ENCODE data around the gene FGGY.

DNA sequence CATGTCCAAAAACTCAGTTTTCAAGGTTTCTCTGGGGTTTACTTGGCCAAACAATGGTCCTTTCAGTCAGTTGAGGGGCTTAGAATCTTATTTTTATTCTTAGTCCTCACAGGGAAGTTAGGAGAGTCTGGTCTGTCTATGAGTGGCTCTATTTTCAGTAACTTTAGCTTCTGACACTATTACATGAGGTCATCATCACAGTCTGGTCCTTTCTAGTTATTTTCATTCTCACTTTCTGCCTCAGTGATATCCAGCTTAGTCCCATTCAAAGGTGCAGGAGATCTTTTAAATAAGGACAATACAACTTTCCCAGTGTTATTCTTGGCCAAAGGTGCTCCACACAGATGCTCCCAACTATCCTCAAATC is 30.0 kb upstream of the FGGY start:
- TF ChIP-seq, protein P1, sequence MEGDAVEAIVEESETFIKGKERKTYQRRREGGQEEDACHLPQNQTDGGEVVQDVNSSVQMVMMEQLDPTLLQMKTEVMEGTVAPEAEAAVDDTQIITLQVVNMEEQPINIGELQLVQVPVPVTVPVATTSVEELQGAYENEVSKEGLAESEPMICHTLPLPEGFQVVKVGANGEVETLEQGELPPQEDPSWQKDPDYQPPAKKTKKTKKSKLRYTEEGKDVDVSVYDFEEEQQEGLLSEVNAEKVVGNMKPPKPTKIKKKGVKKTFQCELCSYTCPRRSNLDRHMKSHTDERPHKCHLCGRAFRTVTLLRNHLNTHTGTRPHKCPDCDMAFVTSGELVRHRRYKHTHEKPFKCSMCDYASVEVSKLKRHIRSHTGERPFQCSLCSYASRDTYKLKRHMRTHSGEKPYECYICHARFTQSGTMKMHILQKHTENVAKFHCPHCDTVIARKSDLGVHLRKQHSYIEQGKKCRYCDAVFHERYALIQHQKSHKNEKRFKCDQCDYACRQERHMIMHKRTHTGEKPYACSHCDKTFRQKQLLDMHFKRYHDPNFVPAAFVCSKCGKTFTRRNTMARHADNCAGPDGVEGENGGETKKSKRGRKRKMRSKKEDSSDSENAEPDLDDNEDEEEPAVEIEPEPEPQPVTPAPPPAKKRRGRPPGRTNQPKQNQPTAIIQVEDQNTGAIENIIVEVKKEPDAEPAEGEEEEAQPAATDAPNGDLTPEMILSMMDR (IDR thresholded peaks at IDR 0.05; ENCODE audit: low read depth, low read length, missing input control) = no peak
- TF ChIP-seq, protein P2, sequence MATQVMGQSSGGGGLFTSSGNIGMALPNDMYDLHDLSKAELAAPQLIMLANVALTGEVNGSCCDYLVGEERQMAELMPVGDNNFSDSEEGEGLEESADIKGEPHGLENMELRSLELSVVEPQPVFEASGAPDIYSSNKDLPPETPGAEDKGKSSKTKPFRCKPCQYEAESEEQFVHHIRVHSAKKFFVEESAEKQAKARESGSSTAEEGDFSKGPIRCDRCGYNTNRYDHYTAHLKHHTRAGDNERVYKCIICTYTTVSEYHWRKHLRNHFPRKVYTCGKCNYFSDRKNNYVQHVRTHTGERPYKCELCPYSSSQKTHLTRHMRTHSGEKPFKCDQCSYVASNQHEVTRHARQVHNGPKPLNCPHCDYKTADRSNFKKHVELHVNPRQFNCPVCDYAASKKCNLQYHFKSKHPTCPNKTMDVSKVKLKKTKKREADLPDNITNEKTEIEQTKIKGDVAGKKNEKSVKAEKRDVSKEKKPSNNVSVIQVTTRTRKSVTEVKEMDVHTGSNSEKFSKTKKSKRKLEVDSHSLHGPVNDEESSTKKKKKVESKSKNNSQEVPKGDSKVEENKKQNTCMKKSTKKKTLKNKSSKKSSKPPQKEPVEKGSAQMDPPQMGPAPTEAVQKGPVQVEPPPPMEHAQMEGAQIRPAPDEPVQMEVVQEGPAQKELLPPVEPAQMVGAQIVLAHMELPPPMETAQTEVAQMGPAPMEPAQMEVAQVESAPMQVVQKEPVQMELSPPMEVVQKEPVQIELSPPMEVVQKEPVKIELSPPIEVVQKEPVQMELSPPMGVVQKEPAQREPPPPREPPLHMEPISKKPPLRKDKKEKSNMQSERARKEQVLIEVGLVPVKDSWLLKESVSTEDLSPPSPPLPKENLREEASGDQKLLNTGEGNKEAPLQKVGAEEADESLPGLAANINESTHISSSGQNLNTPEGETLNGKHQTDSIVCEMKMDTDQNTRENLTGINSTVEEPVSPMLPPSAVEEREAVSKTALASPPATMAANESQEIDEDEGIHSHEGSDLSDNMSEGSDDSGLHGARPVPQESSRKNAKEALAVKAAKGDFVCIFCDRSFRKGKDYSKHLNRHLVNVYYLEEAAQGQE (IDR thresholded peaks at IDR 0.05) = no peak
- TF ChIP-seq, protein P3, sequence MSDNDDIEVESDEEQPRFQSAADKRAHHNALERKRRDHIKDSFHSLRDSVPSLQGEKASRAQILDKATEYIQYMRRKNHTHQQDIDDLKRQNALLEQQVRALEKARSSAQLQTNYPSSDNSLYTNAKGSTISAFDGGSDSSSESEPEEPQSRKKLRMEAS (IDR thresholded peaks at IDR 0.05) = no peak
- TF ChIP-seq FOXA1 (IDR thresholded peaks at IDR 0.05) (no peak), RAD21 (IDR thresholded peaks at IDR 0.05) (no peak), TAF1 (conservative IDR thresholded peaks at IDR 0.05) (no peak), YY1 (IDR thresholded peaks at IDR 0.05) (no peak)
- TF ChIP-seq, protein P4, sequence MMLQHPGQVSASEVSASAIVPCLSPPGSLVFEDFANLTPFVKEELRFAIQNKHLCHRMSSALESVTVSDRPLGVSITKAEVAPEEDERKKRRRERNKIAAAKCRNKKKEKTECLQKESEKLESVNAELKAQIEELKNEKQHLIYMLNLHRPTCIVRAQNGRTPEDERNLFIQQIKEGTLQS (IDR thresholded peaks at IDR 0.05) = no peak

Data from liver (tissue), 3 donors.